ENCODE results near the gene ACAN. TPM values are rescaled to one million over a fixed set of nuclear protein-coding genes. Genes with fewer than 3 reads are reported as not detected.

ACAN gene
- total and polyA plus RNA-seq, 10 of the 15 experiments (the other 5 are each of a cell fraction or from before 2014, with no cell fraction given) = not detected

- no peak for TF ChIP-seq EP300 (IDR thresholded peaks at IDR 0.05; ENCODE audit: borderline replicate concordance in 1 of 2, control insufficient read depth in 1 of 2, low read depth in 2 of 2, low read length in 2 of 2)
Measured at GRCh38 chr15:88756521-88756920, 46.7 kb upstream of the ACAN start (continued).

- Histone ChIP-seq H2AFZ (ENCODE audit: control insufficient read depth, low read depth, low read length) (no peak overlapping the region), H3K4me2 (ENCODE audit: control insufficient read depth, insufficient read depth) (no peak overlapping the region), H3K36me3 (ENCODE audit: control insufficient read depth in 2 of 2, insufficient read depth in 2 of 2, low read length in 1 of 2) (no peaks in the 10 kb centered on the region), H3K79me2 (ENCODE audit: control insufficient read depth, insufficient read depth, low read length) (no peaks in the 10 kb centered on the region), H3K4me1 (ENCODE audit: control insufficient read depth, insufficient read depth, low read length) (no peaks in the 10 kb centered on the region), H3K27me3 (replicated peaks in 1 of 2; ENCODE audit: control insufficient read depth in 2 of 2, insufficient read depth in 2 of 2, low read length in 1 of 2) (no peaks in the 10 kb centered on the region; a peak in 1 of 4 replicates), H3K4me3 (no peak overlapping the region), H3K27ac (ENCODE audit: control insufficient read depth, insufficient read depth) (no peak overlapping the region), H3K9ac (ENCODE audit: control insufficient read depth, insufficient read depth, low read length) (no peak overlapping the region), H4K20me1 (ENCODE audit: control insufficient read depth, insufficient read depth) (no peaks in the 10 kb centered on the region), H3K9me3 (replicated peaks; ENCODE audit: control insufficient read depth, insufficient read depth, low read length) (no peaks in the 10 kb centered on the region)
- BruUV-seq (replicated peaks) = no TSS peak
- DNase-seq (ENCODE audit: low read depth, low spot score) (no peak), FAIRE-seq (no peak), ATAC-seq (no peak)
- in situ Hi-C loops (cut with MboI) = no loop called here
- ChIA-PET CTCF (no interaction called here), SMC1A (ENCODE audit: uncharacterized antibody, unreplicated experiment) (no interaction called here), POLR2A (no interaction called here), RAD21 (ENCODE audit: unreplicated experiment) (no interaction called here)
- no peak for TF ChIP-seq SREBF2 (IDR thresholded peaks at IDR 0.05; ENCODE audit: low read length)
- no peak for TF ChIP-seq HDAC6 (IDR thresholded peaks at IDR 0.05; ENCODE audit: unreplicated experiment)
- no peak for TF ChIP-seq POU2F2 (IDR thresholded peaks at IDR 0.05; ENCODE audit: borderline replicate concordance, low read depth, low read length)
- no peak for TF ChIP-seq CHD4 (IDR thresholded peaks at IDR 0.05)
- TF ChIP-seq NRF1 (conservative IDR thresholded peaks at IDR 0.05; ENCODE audit: low read depth, low read length) = no peak
- TF ChIP-seq CEBPB (IDR thresholded peaks at IDR 0.05; ENCODE audit: borderline replicate concordance in 1 of 2, low read depth in 2 of 2, low read length in 2 of 2) = no peak
- TF ChIP-seq SMARCA5 (IDR thresholded peaks at IDR 0.05) = no peak
- TF ChIP-seq MTA3 (IDR thresholded peaks at IDR 0.05; ENCODE audit: borderline replicate concordance, low read length) = no peak
- TF ChIP-seq ZNF687 (IDR thresholded peaks at IDR 0.05) = no peak
- TF ChIP-seq RELA (IDR thresholded peaks at IDR 0.05; ENCODE audit: borderline replicate concordance, partially characterized antibody) = no peak
- TF ChIP-seq CBX3 (IDR thresholded peaks at IDR 0.05; ENCODE audit: borderline replicate concordance, low read depth) = no peak
- intact Hi-C loops (cut with micrococcal nuclease; ENCODE audit: unreplicated experiment) = no loop called here
- 20% methylated on average over 3 of the region's 3 CpGs for WGBS (ENCODE audit: insufficient coverage, insufficient replicate concordance, low lambda C conversion rate, missing lambda C conversion rate)
Measured at GRCh38 chr15:88756921-88757320, 46.3 kb upstream of the ACAN start.

Measured in GM12878 (cell line).